Fibroblast of mammary gland (primary cell): Measurements from ENCODE around the gene SLC16A1.

Experiments used
- DNase-seq: peaks from one replicate; pipeline ENCODE4 v3.0.0-alpha.2; 2010; ENCODE audit warnings: low read depth
- H3K4me3 ChIP-seq: 2 replicates; pipeline ENCODE4 v1.5.1; 2011; ENCODE audit warnings: low read depth, mild to moderate bottlenecking, low read length, moderate library complexity; ENCODE audit not compliant: control insufficient read depth
- TF ChIP-seq, protein P1 (sequence below): conservative IDR thresholded peaks from 2 replicates; pipeline ENCODE4 v1.5.1; 2011; ENCODE audit warnings: low read depth, low read length, inconsistent platforms; ENCODE audit not compliant: control insufficient read depth, insufficient read depth

The SLC16A1 gene, protein sequence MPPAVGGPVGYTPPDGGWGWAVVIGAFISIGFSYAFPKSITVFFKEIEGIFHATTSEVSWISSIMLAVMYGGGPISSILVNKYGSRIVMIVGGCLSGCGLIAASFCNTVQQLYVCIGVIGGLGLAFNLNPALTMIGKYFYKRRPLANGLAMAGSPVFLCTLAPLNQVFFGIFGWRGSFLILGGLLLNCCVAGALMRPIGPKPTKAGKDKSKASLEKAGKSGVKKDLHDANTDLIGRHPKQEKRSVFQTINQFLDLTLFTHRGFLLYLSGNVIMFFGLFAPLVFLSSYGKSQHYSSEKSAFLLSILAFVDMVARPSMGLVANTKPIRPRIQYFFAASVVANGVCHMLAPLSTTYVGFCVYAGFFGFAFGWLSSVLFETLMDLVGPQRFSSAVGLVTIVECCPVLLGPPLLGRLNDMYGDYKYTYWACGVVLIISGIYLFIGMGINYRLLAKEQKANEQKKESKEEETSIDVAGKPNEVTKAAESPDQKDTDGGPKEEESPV

DNA sequence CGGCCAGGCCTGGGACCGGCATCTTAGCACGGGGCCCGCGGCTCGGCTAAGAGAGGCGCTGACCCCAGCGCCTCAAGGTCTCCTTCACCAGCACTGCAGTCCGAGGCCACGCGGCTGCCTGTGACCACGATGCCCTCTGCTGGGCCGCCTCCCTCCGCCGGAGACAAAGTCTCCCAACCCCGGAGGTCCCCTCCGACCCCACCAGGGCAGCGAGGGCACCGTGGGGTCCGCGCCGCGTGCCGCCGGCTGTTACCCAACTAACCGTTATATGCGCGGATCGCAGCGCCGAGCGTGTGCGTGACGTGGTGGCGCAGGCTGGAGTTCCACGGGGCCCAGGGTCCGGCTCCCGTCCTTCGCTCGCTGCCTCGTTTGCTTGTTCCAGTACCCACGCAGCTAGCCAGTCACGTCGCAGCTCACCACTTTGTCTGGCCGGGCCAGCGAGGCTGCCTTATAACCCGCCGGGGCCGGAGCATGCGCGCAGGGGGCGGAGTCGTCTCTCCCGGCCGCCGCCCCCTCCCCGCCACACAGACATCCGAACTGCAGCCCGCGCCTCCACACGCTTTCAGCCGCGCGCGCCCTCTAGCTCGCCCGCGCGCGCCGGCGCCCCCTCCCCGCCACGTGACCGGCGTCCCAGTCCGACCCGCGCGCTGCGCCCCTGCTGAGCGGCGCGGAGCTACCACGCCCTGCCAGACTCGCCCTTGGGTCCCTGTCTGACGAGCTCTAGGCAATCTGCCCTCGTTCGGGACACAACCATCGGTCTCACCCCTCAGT is at the start of gene SLC16A1:
SLC16A1 (minus strand) TSS at position 424 of the 771 bp plus-strand sequence. CDS start 26,888 bp downstream, outside the sequence.
- TF ChIP-seq, protein P1, sequence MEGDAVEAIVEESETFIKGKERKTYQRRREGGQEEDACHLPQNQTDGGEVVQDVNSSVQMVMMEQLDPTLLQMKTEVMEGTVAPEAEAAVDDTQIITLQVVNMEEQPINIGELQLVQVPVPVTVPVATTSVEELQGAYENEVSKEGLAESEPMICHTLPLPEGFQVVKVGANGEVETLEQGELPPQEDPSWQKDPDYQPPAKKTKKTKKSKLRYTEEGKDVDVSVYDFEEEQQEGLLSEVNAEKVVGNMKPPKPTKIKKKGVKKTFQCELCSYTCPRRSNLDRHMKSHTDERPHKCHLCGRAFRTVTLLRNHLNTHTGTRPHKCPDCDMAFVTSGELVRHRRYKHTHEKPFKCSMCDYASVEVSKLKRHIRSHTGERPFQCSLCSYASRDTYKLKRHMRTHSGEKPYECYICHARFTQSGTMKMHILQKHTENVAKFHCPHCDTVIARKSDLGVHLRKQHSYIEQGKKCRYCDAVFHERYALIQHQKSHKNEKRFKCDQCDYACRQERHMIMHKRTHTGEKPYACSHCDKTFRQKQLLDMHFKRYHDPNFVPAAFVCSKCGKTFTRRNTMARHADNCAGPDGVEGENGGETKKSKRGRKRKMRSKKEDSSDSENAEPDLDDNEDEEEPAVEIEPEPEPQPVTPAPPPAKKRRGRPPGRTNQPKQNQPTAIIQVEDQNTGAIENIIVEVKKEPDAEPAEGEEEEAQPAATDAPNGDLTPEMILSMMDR: no peak
- peak; percentile 87 for DNase-seq
- H3K4me3 ChIP-seq: peak within 1 kb of the TSS; percentile 88

DNA sequence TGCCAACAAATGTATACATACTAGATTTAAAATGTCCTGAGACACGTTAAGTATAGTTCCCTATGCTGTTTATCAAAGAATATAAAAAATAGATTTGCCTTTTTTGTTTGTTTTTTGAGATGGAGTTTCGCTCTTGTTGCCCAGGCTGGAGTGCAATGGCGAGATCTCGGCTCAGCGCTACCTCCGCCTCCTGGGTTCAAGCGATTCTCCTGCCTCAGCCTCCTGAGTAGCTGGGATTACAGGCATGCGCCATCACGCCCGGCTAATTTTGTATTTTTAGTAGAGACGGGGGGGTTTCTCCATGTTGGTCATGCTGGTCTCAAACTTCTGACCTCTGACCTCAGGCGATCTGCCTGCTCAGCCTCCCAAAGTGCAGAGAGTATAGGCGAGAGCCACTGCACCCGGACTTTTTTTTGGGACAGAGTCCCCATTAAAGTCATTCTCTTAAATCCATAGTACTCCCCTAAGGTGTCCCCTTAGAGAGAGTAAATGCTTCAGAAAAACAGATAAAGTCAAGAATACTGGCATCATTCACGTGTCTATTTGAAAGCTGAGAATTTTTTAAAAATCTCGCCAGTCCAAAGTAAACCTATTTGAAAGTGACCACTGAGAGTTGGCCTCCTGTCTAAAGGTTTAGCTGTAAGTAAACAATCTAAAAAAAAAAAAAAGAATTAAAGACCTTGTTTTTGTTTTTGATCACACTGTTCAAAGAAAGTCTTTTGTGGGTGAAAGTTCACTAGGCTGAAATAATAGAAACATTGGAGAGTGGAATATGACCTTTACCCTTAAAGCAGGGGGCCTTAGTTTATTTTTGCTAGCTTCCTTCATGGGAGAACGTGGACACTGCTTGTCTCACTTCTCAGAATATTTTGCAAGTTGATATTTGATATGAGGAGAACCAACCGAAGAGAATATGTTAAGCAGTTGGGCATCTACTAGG is 48.0 kb upstream of the SLC16A1 start:
- no peak overlapping the region for H3K4me3 ChIP-seq
- DNase-seq: no peak
- TF ChIP-seq, protein P1: no peak

DNA sequence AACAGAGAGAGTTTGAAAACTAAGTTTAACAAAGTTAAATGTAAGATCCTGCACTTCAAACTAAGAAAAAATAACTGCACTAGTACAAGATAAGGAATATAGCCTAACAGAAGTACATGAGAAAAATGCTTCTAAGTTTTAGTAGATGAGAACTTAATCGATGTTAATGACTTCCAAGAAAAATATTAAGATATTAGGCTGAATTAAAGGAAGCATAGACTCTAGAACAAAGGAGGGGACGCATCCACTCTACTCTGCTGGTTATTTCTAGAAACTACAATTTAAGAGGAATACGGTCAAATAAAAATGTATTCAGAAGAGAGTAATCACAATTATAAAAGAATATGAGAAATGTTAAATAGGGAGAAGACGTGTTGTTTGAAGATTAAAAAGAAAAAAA is 46.3 kb upstream of the SLC16A1 start:
- no peak for DNase-seq
- TF ChIP-seq, protein P1: no peak
- no peak overlapping the region for H3K4me3 ChIP-seq

DNA sequence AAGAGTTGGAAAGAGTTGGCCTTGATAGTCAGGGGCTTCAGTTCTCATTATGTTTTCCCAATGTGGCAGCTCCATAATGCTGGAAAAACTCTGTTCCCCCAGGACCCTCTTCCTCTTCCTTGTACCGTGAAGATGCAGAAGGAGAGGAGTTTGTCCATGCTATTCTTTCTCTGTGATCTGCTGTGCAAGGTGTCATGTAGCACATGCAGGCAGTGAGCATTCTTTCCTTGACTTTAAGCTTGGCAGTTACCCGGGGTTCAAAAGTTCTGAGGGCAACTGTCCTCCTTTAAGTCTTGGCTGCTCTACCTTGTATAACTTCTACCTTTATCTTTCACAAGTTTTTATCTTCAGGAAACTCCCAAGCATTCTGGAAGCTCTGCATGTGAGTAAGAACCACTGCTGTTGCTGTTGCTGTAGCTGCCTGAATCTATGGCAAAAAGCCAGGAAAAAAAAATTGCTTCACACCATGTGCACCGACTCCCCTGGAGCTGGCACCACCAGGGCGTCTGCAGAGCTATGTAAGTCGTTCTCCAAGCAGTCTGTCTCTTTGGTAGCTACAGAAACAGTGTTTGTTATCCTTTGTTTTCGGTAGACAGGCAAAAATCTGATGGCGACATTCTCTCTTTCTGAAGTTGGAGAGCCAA is 42.7 kb upstream of the SLC16A1 start:
- TF ChIP-seq, protein P1: no peak
- peak; percentile 71 for DNase-seq
- no peak overlapping the region for H3K4me3 ChIP-seq

DNA sequence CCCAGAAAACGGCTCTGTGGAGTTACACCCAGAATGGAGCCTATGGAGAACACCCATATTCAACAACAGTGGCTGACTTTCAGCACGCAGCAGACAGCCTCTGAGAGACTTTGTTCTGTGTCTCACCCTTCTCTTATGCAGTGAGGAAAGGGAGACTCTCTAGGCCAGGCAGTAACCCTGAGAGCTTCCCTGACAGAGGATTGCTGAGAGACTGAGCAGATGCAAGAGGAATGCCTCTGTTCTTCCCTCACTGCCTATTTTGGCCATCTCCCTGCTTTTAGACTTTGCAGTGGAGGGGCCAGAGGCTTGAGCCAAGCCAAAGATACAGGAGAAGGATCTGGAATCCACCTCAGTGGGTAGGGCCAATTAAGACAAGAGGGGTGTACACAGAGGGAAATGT is 41.8 kb upstream of the SLC16A1 start:
- H3K4me3 ChIP-seq: no peak overlapping the region
- TF ChIP-seq, protein P1: no peak
- no peak for DNase-seq
